Motor neuron (in vitro differentiated cells): Measurements from ENCODE around the gene CFB. TPM values are rescaled to one million over a fixed set of nuclear protein-coding genes. Genes with fewer than 3 reads are reported as not detected.

Experiments
- ATAC-seq, 8 experiments: fragments of 200-7000 bp; cut with Tn5 transposase; replicated peaks in 6 of 8; 2 replicates each; pipeline ENCODE4 v1.8.0; 2021; ENCODE audit warnings: mild to moderate bottlenecking in 8 of 8, moderate library complexity in 8 of 8
- H3K27ac ChIP-seq, 2 donors: fragments of 250-450 bp; sonication (Bioruptor Pico); 2 replicates each; pipeline ENCODE4 v1.9.0; 2021; ENCODE audit warnings: antibody characterized with exemption in 2 of 2, mild to moderate bottlenecking in 2 of 2, moderate library complexity in 1 of 2
- H3K4me1 ChIP-seq, 2 donors: fragments of 250-450 bp; sonication (Bioruptor Pico); replicated peaks in 1 of 2; 2 replicates each; pipeline ENCODE4 v1.6.1; 2021; ENCODE audit warnings: antibody characterized with exemption in 2 of 2, mild to moderate bottlenecking in 2 of 2, moderate library complexity in 1 of 2
- H3K4me3 ChIP-seq, 5 donors: fragments of 250-450 bp; sonication (Bioruptor Pico); 2 replicates each; pipeline ENCODE4 v1.9.0; 2021; ENCODE audit warnings: antibody characterized with exemption in 5 of 5, mild to moderate bottlenecking in 5 of 5, moderate library complexity in 4 of 5
- WGBS, 10 experiments: fragments of 450-650 bp; shearing (Covaris generic); methylation state at CpG; one replicate each; pipeline ENCODE4 v1.0.0; 2022; 5-methylcytosine and 5-hydroxymethylcytosine counted together
- in situ Hi-C, 9 experiments: fragments of 400-800 bp; cut with MboI; loops; one replicate each; pipeline ENCODE4 v1.15.0; 2021; ENCODE audit warnings: low sequenced_read_pairs in 9 of 9, low pct_unique_long_range_greater_than_20kb in 2 of 9; ENCODE audit not compliant: unreplicated experiment in 9 of 9
- total RNA-seq, 8 experiments: library from RNA; unstranded; fragments of 300-600 nt; gene quantifications; 2 replicates each; pipeline versions ENCODE4 v1.2.3 to v1.2.4, GENCODE V29; 2022

Gene CFB
- 100 to 1,000 TPM in 1 of 8 experiments, 10 to 100 TPM in 3, 1 to 10 TPM in 4; 2.3 to 300 (median 12.7) TPM for total RNA-seq

GRCh38 chr6:31945507-31946369 lies at the start of gene CFB:
TSS of gene CFB (plus strand) at chr6:31946095. CDS start at chr6:31946222, 127 bp downstream.
- Histone ChIP-seq H3K4me3 (no peak within 1 kb of the TSS), H3K4me1 (no peaks in the 10 kb centered on the region), H3K27ac (no peak within 1 kb of the TSS)
- in situ Hi-C loops, result no loop called here
- 18 to 83% (median 57%) methylated on average over 2 to 5 of the region's 11 CpGs; no CpG with 5 or more reads in 2 of the 10 experiments for WGBS, 10 experiments
- ATAC-seq, result peak; percentile 7 to 91 (median 50)

GRCh38 chr6:31896493-31896855 lies 49.4 kb upstream of the CFB start:
- in situ Hi-C loops, result no loop called here
- H3K4me1 ChIP-seq, result peaks cover 18 to 23% of the 10 kb centered on the region in 2 donors
- ATAC-seq, result no peak
- peak overlapping the region in 1 of 2 donors; percentile 81 for H3K27ac ChIP-seq
- H3K4me3 ChIP-seq, result peak overlapping the region; percentile 67 to 87 (median 73)
- no CpG with 5 or more reads among the region's 4 CpGs for WGBS, 10 experiments

GRCh38 chr6:31896856-31897611 lies 48.9 kb upstream of the CFB start:
- WGBS, 10 experiments, result no CpG with 5 or more reads among the region's 62 CpGs
- ATAC-seq, result peak in 7 of 8 experiments; percentile 1 to 28 (median 18)
- in situ Hi-C loops, result no loop called here
- H3K4me1 ChIP-seq, result peaks cover 18 to 23% of the 10 kb centered on the region in 2 donors
- peak overlapping the region; percentile 67 to 87 (median 73) for H3K4me3 ChIP-seq
- peak overlapping the region; percentile 81 to 84 for H3K27ac ChIP-seq

- Histone ChIP-seq H3K4me1 (peaks cover 21 to 26% of the 10 kb centered on the region in 2 donors), H3K27ac (peak within 1 kb of the TSS; percentile 81 to 84)
- in situ Hi-C loops, result no loop called here
Measured at GRCh38 chr6:31897612-31898382, 48.1 kb upstream of the CFB start, which contains the start of gene EHMT2. TSS of gene EHMT2 (minus strand) at chr6:31897698. CDS start at chr6:31897677, 21 bp downstream.

GRCh38 chr6:31898383-31899011 lies 47.4 kb upstream of the CFB start:
- Histone ChIP-seq H3K4me1 (peaks cover 22 to 27% of the 10 kb centered on the region in 2 donors), H3K27ac (no peak overlapping the region), H3K4me3 (peak overlapping the region; percentile 67 to 87 (median 73))
- in situ Hi-C loops, result no loop called here
- 0 to 28% (median 0%) methylated on average over 3 to 5 of the region's 8 CpGs; no CpG with 5 or more reads in 1 of the 10 experiments for WGBS, 10 experiments
- ATAC-seq, result peak in 3 of 8 experiments; percentile 3 to 26 (median 11)

More at GRCh38 chr6:31897612-31898382, 48.1 kb upstream of the CFB start, which contains the start of gene EHMT2:
- WGBS, 10 experiments, result 0 to 4% (median 0%) methylated on average over 1 to 13 of the region's 49 CpGs; no CpG with 5 or more reads in 2 of the 10 experiments
- H3K4me3 ChIP-seq, result peak within 1 kb of the TSS; percentile 67 to 87 (median 73)
- peak; percentile 31 to 64 (median 46) for ATAC-seq

GRCh38 chr6:31899215-31899614 lies 46.7 kb upstream of the CFB start:
- Histone ChIP-seq H3K4me1 (peaks cover 22 to 27% of the 10 kb centered on the region in 2 donors), H3K27ac (no peak overlapping the region), H3K4me3 (no peak overlapping the region)
- WGBS, 10 experiments, result 83% methylated on average over 1 of the region's 5 CpGs; no CpG with 5 or more reads in 9 of the 10 experiments
- no peak for ATAC-seq
- in situ Hi-C loops, result no loop called here

GRCh38 chr6:31899882-31900722 lies 45.8 kb upstream of the CFB start:
- Histone ChIP-seq H3K27ac (no peak overlapping the region), H3K4me1 (peaks cover 22 to 27% of the 10 kb centered on the region in 2 donors), H3K4me3 (no peak overlapping the region)
- ATAC-seq, result no peak
- 100% methylated on average over 1 of the region's 49 CpGs; no CpG with 5 or more reads in 9 of the 10 experiments for WGBS, 10 experiments
- in situ Hi-C loops, result no loop called here

- in situ Hi-C loops, result no loop called here
- no peak for ATAC-seq
- Histone ChIP-seq H3K4me1 (peaks cover 22 to 26% of the 10 kb centered on the region in 2 donors), H3K27ac (peak overlapping the region; percentile 91 to 92), H3K4me3 (peak overlapping the region; percentile 52 to 63 (median 60))
- WGBS, 10 experiments, result 32 to 60% methylated on average over 1 to 5 of the region's 29 CpGs; no CpG with 5 or more reads in 8 of the 10 experiments
Measured at GRCh38 chr6:31900917-31901414, 44.9 kb upstream of the CFB start.

- Histone ChIP-seq H3K4me3 (peak overlapping the region; percentile 52 to 63 (median 60)), H3K4me1 (peaks cover 18 to 21% of the 10 kb centered on the region in 2 donors), H3K27ac (peak overlapping the region; percentile 91 to 92)
- ATAC-seq, result peak in 7 of 8 experiments; percentile 2 to 29 (median 11)
- in situ Hi-C loops, result no loop called here
- no CpG with 5 or more reads among the region's 45 CpGs for WGBS, 10 experiments
Measured at GRCh38 chr6:31901415-31901952, 44.4 kb upstream of the CFB start.

- 0 to 7% (median 2%) methylated on average over 1 to 9 of the region's 77 CpGs; no CpG with 5 or more reads in 7 of the 10 experiments for WGBS, 10 experiments
- Histone ChIP-seq H3K4me1 (peaks cover 16 to 20% of the 10 kb centered on the region in 2 donors), H3K27ac (peak within 1 kb of the TSS; percentile 91 to 92), H3K4me3 (peak within 1 kb of the TSS; percentile 52 to 63 (median 60))
- in situ Hi-C loops, result no loop called here
- ATAC-seq, result peak; percentile 57 to 84 (median 78)
Measured at GRCh38 chr6:31901953-31902643, 43.8 kb upstream of the CFB start, which contains the start of gene ZBTB12. TSS of gene ZBTB12 (minus strand) at chr6:31902086. CDS start at chr6:31901305, 781 bp downstream.
